HG03469 (cell line): ENCODE measurements around the gene GARRE1.
"Not testable (repeated sequence)": the region's sequence is repeated elsewhere in the genome, so short reads cannot be mapped to it uniquely, and the experiment has no call there.

ENCODE experiments used
- ATAC-seq: cut with Tn5 transposase; IDR thresholded peaks from one replicate; pipeline ENCODE4 v1.9.1; 2021; ENCODE audit warnings: mild to moderate bottlenecking, moderate library complexity, moderate number of reproducible peaks; ENCODE audit not compliant: unreplicated experiment

Gene GARRE1

GRCh38 chr19:34256835-34257558 is 2.6 kb downstream of the GARRE1 start:
- ATAC-seq: no peak

- no peak for ATAC-seq
Observed at GRCh38 chr19:34257559-34257924, 3.2 kb downstream of the GARRE1 start.

- ATAC-seq: no peak
Observed at GRCh38 chr19:34259367-34260095, 5.2 kb downstream of the GARRE1 start.

GRCh38 chr19:34260771-34261173 is 6.4 kb downstream of the GARRE1 start:
- ATAC-seq: no peak

GRCh38 chr19:34261334-34262109 is 7.2 kb downstream of the GARRE1 start:
- ATAC-seq: no peak

- ATAC-seq: no peak
Observed at GRCh38 chr19:34263745-34264237, 9.4 kb downstream of the GARRE1 start.

GRCh38 chr19:34265221-34265650 is 10.9 kb downstream of the GARRE1 start:
- ATAC-seq: no peak

GRCh38 chr19:34269081-34269480 is 14.7 kb downstream of the GARRE1 start:
- ATAC-seq: no peak

GRCh38 chr19:34269489-34269888 is 15.1 kb downstream of the GARRE1 start:
- no peak for ATAC-seq

GRCh38 chr19:34269968-34270621 is 15.7 kb downstream of the GARRE1 start:
- ATAC-seq: no peak

- no peak for ATAC-seq
Observed at GRCh38 chr19:34273121-34273520, 18.8 kb downstream of the GARRE1 start.

GRCh38 chr19:34274284-34274826 is 20.0 kb downstream of the GARRE1 start:
- ATAC-seq: no peak

- no peak for ATAC-seq
Observed at GRCh38 chr19:34274827-34275625, 20.7 kb downstream of the GARRE1 start.

- ATAC-seq: no peak
Observed at GRCh38 chr19:34275705-34276104, 21.4 kb downstream of the GARRE1 start.

GRCh38 chr19:34276614-34277013 is 22.3 kb downstream of the GARRE1 start:
- no peak for ATAC-seq

GRCh38 chr19:34277244-34277643 is 22.9 kb downstream of the GARRE1 start:
- no peak for ATAC-seq

- ATAC-seq: no peak
Observed at GRCh38 chr19:34278783-34279182, 24.4 kb downstream of the GARRE1 start.

- ATAC-seq: not testable (repeated sequence)
Observed at GRCh38 chr19:34281444-34281843, 27.1 kb downstream of the GARRE1 start.

- ATAC-seq: no peak
Observed at GRCh38 chr19:34282611-34283519, 28.5 kb downstream of the GARRE1 start.
